Lung (tissue), 12 donors: ENCODE measurements around the gene PLPPR5. TPM values are rescaled to one million over a fixed set of nuclear protein-coding genes. Genes with fewer than 3 reads are reported as not detected.

Source experiments
- ATAC-seq: fragments of 200-7000 bp; cut with Tn5 transposase; one replicate; pipeline ENCODE4 v1.9.1; 2020; ENCODE audit warnings: moderate number of reproducible peaks; ENCODE audit not compliant: insufficient read depth, low FRiP score
- DNase-seq, 3 donors: peaks; one replicate each; pipeline ENCODE4 v3.0.0-alpha.2; 2013 to 2017
- H3K27ac ChIP-seq, 2 donors: one replicate each; pipeline ENCODE4 v1.5.1; 2013; ENCODE audit warnings: mild to moderate bottlenecking in 2 of 2, moderate library complexity in 2 of 2, control low read depth in 1 of 2, inconsistent platforms in 1 of 2, low read depth in 1 of 2, low read length in 1 of 2
- H3K27me3 ChIP-seq, 3 donors: one replicate each; pipeline ENCODE4 v1.5.1; 2013; ENCODE audit warnings: low read length in 2 of 3; ENCODE audit not compliant: control insufficient read depth in 3 of 3, insufficient read depth in 3 of 3
- H3K36me3 ChIP-seq, 4 donors: one replicate each; pipeline ENCODE4 v1.5.1; 2013; ENCODE audit warnings: low read length in 4 of 4, mild to moderate bottlenecking in 1 of 4, moderate library complexity in 1 of 4; ENCODE audit not compliant: control insufficient read depth in 4 of 4, insufficient read depth in 4 of 4
- H3K4me1 ChIP-seq, 5 donors: one replicate each; pipeline ENCODE4 v1.5.1; 2013; ENCODE audit warnings: low read length in 5 of 5, mild to moderate bottlenecking in 2 of 5, moderate library complexity in 1 of 5; ENCODE audit not compliant: control insufficient read depth in 5 of 5, insufficient read depth in 5 of 5
- H3K4me3 ChIP-seq: one replicate; pipeline ENCODE4 v1.5.1; 2013; ENCODE audit warnings: mild to moderate bottlenecking, control low read depth, moderate library complexity
- H3K9ac ChIP-seq, 2 donors: one replicate each; pipeline ENCODE4 v1.5.1; 2013; ENCODE audit warnings: low read length in 2 of 2, control low read depth in 1 of 2; ENCODE audit not compliant: insufficient read depth in 1 of 2
- H3K9me3 ChIP-seq, 4 donors: one replicate each; pipeline ENCODE4 v1.5.1; 2013; ENCODE audit warnings: low read length in 3 of 4, mild to moderate bottlenecking in 1 of 4, moderate library complexity in 1 of 4; ENCODE audit not compliant: control insufficient read depth in 4 of 4, insufficient read depth in 3 of 4
- WGBS, 2 donors: extraction: QIAGEN DNeasy Blood & Tissue Kit; methylation state at CpG; one replicate each; pipeline ENCODE4 v1.1.7; 2013; 5-methylcytosine and 5-hydroxymethylcytosine counted together
- polyA plus RNA-seq, 2 donors: library from polyadenylated mRNA; stranded (reverse); fragments of 200-250 nt; gene quantifications; one replicate each; pipeline ENCODE4 v1.2.1, GENCODE V29; 2013
- total RNA-seq, 2 donors: library from RNA; depleted of rRNA in 1 of 2; stranded (reverse); fragments of >200 nt in 1 of 2; gene quantifications; one replicate each; pipeline ENCODE4 v1.2.1, GENCODE V29; 2014 to 2021
- TF ChIP-seq, protein P1 (sequence below): IDR thresholded peaks from 2 replicates; pipeline ENCODE4 v1.5.1; 2012; ENCODE audit warnings: mild to moderate bottlenecking; ENCODE audit errors: control extremely low read depth, extremely low read depth
- donor health status: control.
- donor health status: control.
- donor health status: Bipolar disorder and iron deficiency.
- donor health status: healthy.
- donor health status: DM: yes; HTN: yes; CAD: no.

The PLPPR5 gene
- total and polyA plus RNA-seq, 4 donors = 0.05 to 1.4 (median 0.21) TPM; not detected in 1

DNA sequence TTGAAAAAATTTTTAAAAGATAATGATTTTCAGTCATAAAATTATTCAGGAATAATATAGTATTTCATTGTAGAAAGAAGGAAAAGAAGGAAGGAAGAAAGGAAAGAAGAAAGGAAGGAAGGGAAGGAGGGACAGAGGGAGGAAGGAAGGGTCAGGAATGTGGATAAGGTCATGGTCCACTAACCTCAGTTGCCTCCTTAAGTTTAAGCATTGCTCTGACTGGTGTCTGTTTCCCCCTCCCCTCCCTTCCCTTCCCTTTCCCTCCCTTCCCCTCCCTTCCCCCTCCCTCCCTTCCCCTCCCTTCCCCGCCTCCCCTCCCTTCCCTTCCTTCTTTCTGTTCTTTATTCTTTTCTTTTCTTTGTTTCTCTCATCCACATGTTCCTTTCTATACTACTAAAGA lies 95.7 kb downstream of the PLPPR5 start:
- H3K36me3 ChIP-seq = no peaks in the 10 kb centered on the region

DNA sequence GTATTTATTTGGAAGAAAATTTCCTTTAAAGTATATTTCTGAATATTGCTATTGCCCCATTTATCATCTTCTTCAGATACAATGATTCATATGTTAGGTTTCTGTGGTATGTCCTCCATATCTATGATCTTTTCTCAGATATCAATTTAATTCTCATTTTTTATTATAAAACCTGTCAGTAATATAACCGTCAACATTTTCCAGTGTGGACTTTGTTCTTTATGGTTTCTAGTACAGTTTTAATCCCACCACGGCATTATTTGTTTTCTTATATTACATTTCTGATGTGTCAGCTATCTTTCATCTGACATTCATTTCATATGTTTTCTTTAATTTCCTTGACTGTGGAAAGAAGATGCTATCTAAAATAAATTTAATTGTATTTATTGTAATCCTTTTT lies 97.9 kb downstream of the PLPPR5 start:
- Histone ChIP-seq H3K9me3 (no peaks in the 10 kb centered on the region), H3K9ac (no peak overlapping the region), H3K36me3 (no peaks in the 10 kb centered on the region), H3K4me3 (no peak overlapping the region), H3K27me3 (no peaks in the 10 kb centered on the region), H3K27ac (no peak overlapping the region), H3K4me1 (no peaks in the 10 kb centered on the region)
- DNase-seq (no peak), ATAC-seq (no peak)
- WGBS, 2 donors = 71 to 92% methylated on average over 2 of the region's 2 CpGs
- TF ChIP-seq, protein P1, sequence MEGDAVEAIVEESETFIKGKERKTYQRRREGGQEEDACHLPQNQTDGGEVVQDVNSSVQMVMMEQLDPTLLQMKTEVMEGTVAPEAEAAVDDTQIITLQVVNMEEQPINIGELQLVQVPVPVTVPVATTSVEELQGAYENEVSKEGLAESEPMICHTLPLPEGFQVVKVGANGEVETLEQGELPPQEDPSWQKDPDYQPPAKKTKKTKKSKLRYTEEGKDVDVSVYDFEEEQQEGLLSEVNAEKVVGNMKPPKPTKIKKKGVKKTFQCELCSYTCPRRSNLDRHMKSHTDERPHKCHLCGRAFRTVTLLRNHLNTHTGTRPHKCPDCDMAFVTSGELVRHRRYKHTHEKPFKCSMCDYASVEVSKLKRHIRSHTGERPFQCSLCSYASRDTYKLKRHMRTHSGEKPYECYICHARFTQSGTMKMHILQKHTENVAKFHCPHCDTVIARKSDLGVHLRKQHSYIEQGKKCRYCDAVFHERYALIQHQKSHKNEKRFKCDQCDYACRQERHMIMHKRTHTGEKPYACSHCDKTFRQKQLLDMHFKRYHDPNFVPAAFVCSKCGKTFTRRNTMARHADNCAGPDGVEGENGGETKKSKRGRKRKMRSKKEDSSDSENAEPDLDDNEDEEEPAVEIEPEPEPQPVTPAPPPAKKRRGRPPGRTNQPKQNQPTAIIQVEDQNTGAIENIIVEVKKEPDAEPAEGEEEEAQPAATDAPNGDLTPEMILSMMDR = no peak

More for the DNA sequence above, 95.7 kb downstream of the PLPPR5 start:
- TF ChIP-seq, protein P1 = no peak
- no peaks in the 10 kb centered on the region for H3K27me3 ChIP-seq
- H3K4me3 ChIP-seq = no peak overlapping the region
- 95 to 100% methylated on average over 1 of the region's 1 CpG for WGBS, 2 donors
- H3K9ac ChIP-seq = no peak overlapping the region
- ATAC-seq (no peak), DNase-seq (no peak)
- H3K9me3 ChIP-seq = no peaks in the 10 kb centered on the region
- H3K27ac ChIP-seq = no peak overlapping the region
- no peaks in the 10 kb centered on the region for H3K4me1 ChIP-seq

DNA sequence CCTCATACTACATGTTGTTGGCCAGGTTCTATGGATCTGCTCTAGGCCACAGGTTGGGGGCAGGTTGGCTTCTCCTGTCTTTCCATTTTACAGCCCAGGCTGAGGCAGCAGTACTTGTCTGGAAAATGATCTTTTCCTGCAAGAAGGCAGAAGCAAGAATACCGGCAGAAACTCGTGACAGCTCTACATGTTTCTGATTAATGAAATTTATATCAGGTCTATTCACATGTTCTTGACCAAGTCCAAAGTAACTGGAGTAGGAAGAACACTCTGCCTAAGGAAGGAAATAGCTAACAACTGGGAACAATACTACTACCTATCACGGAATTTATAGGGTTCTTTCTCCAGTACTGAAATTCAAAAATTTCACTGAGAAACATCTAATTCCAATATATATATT lies 98.3 kb downstream of the PLPPR5 start:
- no peaks in the 10 kb centered on the region for H3K9me3 ChIP-seq
- no peak overlapping the region for H3K4me3 ChIP-seq
- 72 to 88% methylated on average over 3 of the region's 3 CpGs for WGBS, 2 donors
- DNase-seq (no peak), ATAC-seq (no peak)
- no peaks in the 10 kb centered on the region for H3K4me1 ChIP-seq
- TF ChIP-seq, protein P1 = no peak
- no peak overlapping the region for H3K27ac ChIP-seq
- no peaks in the 10 kb centered on the region for H3K36me3 ChIP-seq
- no peaks in the 10 kb centered on the region for H3K27me3 ChIP-seq
- H3K9ac ChIP-seq = no peak overlapping the region

DNA sequence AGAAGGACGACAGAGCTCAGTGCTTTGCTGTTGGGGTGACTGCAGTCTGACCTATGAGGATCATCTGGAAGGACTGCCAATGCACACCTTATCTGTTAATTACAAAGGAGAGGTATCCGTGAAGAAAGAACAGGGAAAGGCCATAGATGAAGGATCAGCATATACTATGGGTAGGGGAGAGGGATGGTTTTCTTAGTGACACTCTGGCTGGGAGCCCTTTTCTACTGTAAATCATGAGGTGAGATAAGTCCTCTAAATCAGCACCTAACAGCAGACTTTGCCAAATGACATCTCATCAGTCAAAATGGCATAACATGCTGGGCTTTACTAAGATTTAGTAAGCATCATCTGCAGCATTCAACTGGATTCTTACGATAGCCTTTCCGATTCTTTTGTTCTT lies 100.0 kb downstream of the PLPPR5 start:
- no peaks in the 10 kb centered on the region for H3K9me3 ChIP-seq
- ATAC-seq (no peak), DNase-seq (no peak)
- no peak overlapping the region for H3K4me3 ChIP-seq
- no peaks in the 10 kb centered on the region for H3K27me3 ChIP-seq
- TF ChIP-seq, protein P1 = no peak
- no peak overlapping the region for H3K27ac ChIP-seq
- H3K9ac ChIP-seq = no peak overlapping the region
- 75 to 83% methylated on average over 4 of the region's 4 CpGs for WGBS, 2 donors
- no peaks in the 10 kb centered on the region for H3K36me3 ChIP-seq
- H3K4me1 ChIP-seq = no peaks in the 10 kb centered on the region
